ENCODE data around the gene CUTA. TPM values are rescaled to one million over a fixed set of nuclear protein-coding genes. Genes with fewer than 3 reads are reported as not detected.

The CUTA gene
- total RNA-seq, 4 donors from 2014 or later = 109 to 136 (median 123) TPM

DNA sequence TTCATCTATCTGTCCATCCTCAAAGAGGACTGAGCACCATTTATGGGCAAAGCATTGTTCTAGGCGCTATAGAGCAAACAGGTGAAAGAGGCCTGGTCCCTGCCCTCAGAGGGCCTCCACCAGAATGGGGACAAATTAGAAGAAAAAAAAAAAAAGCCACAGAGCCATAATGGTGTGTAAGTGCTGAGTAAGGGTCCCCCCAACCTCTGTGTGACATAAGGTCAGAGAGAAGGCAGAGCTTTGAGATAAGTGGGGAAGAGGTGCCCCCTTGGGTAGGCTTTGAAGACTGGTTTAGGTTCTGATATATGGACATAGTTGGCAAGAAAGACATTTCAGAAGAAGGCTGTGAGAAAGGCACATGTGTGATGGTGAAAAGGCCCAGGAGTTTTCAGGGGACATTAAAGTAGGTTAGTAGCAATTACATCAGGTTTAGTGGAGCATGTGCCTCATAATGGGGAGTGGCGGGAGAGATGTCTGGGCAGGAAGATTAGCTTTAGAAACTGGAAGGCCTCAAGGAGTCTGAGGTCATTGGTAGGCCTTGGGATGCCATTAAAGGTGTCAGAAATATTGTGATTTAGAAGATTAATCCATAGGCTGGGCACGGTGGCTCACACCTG is 21.2 kb upstream of the CUTA start:
- intact Hi-C loops (cut with DNase I) = no loop called here
- no peaks in the 10 kb centered on the region for H3K9me3 ChIP-seq
- WGBS = 97% methylated on average over 2 of the region's 3 CpGs
- no peak for TF ChIP-seq POLR2AphosphoS5 (IDR thresholded peaks at IDR 0.05)
- no peak for TF ChIP-seq EP300 (IDR thresholded peaks at IDR 0.05)
- TF ChIP-seq POLR2A (IDR thresholded peaks at IDR 0.05; ENCODE audit: low read depth) = no peak
- TF ChIP-seq CTCF (IDR thresholded peaks at IDR 0.05) = no peak
- no peaks in the 10 kb centered on the region for H3K27me3 ChIP-seq
- H3K36me3 ChIP-seq = peaks cover 45 to 90% (median 72%) of the 10 kb centered on the region in 4 donors
- H3K4me1 ChIP-seq = peaks cover 2 to 5% (median 3%) of the 10 kb centered on the region in 4 donors
- H3K4me3 ChIP-seq = no peak overlapping the region
- no peak overlapping the region for H3K27ac ChIP-seq (replicated peaks in 1 of 4)
- DNase-seq (ENCODE audit: extremely low spot score) = no peak

GRCh38 chr6:33437666-33438065 is 19.8 kb upstream of the CUTA start:
- H3K36me3 ChIP-seq = peaks cover 36 to 76% (median 61%) of the 10 kb centered on the region in 4 donors
- no peak overlapping the region for H3K4me3 ChIP-seq
- no peaks in the 10 kb centered on the region for H3K27me3 ChIP-seq
- H3K9me3 ChIP-seq = no peaks in the 10 kb centered on the region
- DNase-seq (ENCODE audit: extremely low spot score) = no peak
- intact Hi-C loops (cut with DNase I) = no loop called here
- no peak overlapping the region for H3K27ac ChIP-seq (replicated peaks in 1 of 4)
- WGBS = 94% methylated on average over 15 of the region's 18 CpGs
- no peak for TF ChIP-seq EP300 (IDR thresholded peaks at IDR 0.05)
- TF ChIP-seq POLR2A (IDR thresholded peaks at IDR 0.05; ENCODE audit: low read depth) = no peak
- no peak for TF ChIP-seq CTCF (IDR thresholded peaks at IDR 0.05)
- no peak for TF ChIP-seq POLR2AphosphoS5 (IDR thresholded peaks at IDR 0.05)
- H3K4me1 ChIP-seq = peaks cover 9 to 19% (median 16%) of the 10 kb centered on the region in 4 donors

- 81% methylated on average over 4 of the region's 4 CpGs for WGBS
- TF ChIP-seq POLR2AphosphoS5 (IDR thresholded peaks at IDR 0.05) = no peak
- TF ChIP-seq EP300 (IDR thresholded peaks at IDR 0.05) = no peak
- TF ChIP-seq POLR2A (IDR thresholded peaks at IDR 0.05; ENCODE audit: low read depth) = no peak
- no peak for TF ChIP-seq CTCF (IDR thresholded peaks at IDR 0.05)
- intact Hi-C loops (cut with DNase I) = no loop called here
- H3K4me1 ChIP-seq = peaks cover 27 to 46% (median 43%) of the 10 kb centered on the region in 4 donors
- no peak for DNase-seq (ENCODE audit: extremely low spot score)
- peaks cover 27 to 49% (median 44%) of the 10 kb centered on the region in 4 donors for H3K36me3 ChIP-seq
- no peak overlapping the region for H3K27ac ChIP-seq (replicated peaks in 1 of 4)
- H3K4me3 ChIP-seq = no peak overlapping the region
- no peaks in the 10 kb centered on the region for H3K9me3 ChIP-seq
- no peaks in the 10 kb centered on the region for H3K27me3 ChIP-seq
Observed at GRCh38 chr6:33434961-33435360, 17.1 kb upstream of the CUTA start.

GRCh38 chr6:33433544-33434191 is 15.8 kb upstream of the CUTA start:
- no peaks in the 10 kb centered on the region for H3K9me3 ChIP-seq
- peak overlapping the region; percentile 13 to 77 (median 58) for H3K27ac ChIP-seq (replicated peaks in 1 of 4)
- peaks cover 27 to 38% (median 38%) of the 10 kb centered on the region in 4 donors for H3K36me3 ChIP-seq
- no peak for TF ChIP-seq POLR2A (IDR thresholded peaks at IDR 0.05; ENCODE audit: low read depth)
- TF ChIP-seq CTCF (IDR thresholded peaks at IDR 0.05) = no peak
- no peak for TF ChIP-seq POLR2AphosphoS5 (IDR thresholded peaks at IDR 0.05)
- no peak for TF ChIP-seq EP300 (IDR thresholded peaks at IDR 0.05)
- WGBS = 29% methylated on average over 6 of the region's 17 CpGs
- DNase-seq (ENCODE audit: extremely low spot score) = no peak
- peaks cover 33 to 59% (median 55%) of the 10 kb centered on the region in 4 donors for H3K4me1 ChIP-seq
- intact Hi-C loops (cut with DNase I) = no loop called here
- H3K27me3 ChIP-seq = no peaks in the 10 kb centered on the region
- no peak overlapping the region for H3K4me3 ChIP-seq

Data from esophagus muscularis mucosa (tissue), 4 donors.